ENCODE data around the gene CCDC122. TPM values are rescaled to one million over a fixed set of nuclear protein-coding genes. Genes with fewer than 3 reads are reported as not detected.

CCDC122 gene
- total RNA-seq, 1 experiment from 2014 or later = 8.6 TPM

DNA sequence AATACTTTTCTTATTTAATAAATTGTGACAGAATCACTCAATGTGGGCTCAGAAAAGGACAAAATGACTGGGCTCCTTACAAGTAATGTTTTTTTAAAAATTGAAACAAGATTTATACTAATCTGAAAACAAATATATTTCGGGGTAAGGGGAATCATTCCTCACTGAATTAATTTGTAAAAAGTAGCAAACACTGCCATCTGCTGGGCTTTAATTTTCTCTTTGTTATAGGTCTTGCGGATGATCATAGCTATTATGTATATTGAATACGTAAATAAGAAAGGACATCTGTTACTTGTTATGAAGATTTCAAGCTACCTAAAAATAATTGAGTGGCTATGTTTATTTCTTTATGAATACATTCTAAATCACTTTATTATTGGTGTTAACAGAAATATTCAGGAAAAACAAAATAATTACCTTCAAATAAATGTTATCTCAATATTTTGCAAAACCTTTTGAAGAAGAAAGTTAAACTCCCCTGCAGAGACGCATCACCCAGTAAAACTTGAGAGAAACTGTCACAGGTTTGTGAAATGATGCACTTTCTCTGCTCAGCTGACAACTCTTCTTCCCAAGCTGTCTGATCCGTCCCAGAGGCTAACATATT lies 75.0 kb downstream of the CCDC122 start:
- DNase-seq (ENCODE audit: low spot score) = peak; percentile 62

DNA sequence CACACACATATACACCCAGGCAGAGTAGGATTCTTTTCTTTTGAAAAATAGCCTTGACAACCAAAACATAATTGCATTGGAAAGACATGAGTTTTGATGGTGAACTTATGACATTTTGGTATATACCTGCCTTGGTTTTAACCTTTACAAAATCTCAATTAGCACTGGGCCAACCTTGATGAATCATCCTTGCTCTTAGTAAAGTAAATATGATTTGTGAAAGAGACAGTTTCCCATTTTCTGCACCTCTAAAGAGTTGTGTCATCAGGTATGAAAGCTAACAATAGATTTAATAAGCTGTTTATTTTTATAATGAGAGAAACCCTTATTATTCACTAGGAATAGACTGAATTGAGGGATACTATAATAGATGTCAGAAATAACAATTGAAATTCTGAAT lies 77.0 kb downstream of the CCDC122 start:
- DNase-seq (ENCODE audit: low spot score) = no peak

DNA sequence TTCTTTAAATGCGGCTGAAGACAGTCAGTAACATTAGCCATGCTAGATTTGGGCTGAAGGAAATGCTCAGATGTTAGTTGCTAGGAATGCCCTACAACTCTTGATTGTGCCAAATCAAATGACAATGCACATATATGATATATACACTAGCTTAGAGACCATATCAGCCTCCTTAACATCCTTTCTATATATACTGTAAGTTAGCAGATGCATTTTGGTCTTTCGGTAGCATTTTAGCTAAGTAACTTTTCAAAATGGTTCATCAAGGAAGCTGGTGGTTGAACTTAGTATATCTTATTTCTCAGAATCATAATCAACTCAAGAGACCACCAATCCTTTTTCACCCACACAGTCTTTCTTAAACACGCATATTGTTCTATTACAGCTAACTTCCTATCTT lies 78.7 kb downstream of the CCDC122 start:
- no peak for DNase-seq (ENCODE audit: low spot score)

DNA sequence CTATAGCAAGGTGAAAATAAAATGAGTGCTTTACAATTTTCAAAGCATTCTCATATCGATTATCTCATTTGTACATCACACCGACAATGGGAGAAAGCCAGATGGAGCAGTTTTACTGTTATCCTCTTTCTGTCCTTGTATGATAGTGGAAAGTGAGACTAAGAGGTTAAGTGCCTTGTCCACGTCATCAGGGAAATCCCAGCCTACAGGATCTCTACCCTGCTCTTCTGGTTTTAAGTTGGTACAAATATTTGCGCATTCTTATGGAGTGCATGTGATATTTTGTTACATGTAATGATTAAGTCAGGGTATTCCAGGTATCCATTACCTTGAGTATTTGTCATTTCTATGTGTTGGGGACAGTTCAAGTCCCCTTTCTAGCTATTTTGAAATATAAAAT lies 80.3 kb downstream of the CCDC122 start:
- no peak for DNase-seq (ENCODE audit: low spot score)

DNA sequence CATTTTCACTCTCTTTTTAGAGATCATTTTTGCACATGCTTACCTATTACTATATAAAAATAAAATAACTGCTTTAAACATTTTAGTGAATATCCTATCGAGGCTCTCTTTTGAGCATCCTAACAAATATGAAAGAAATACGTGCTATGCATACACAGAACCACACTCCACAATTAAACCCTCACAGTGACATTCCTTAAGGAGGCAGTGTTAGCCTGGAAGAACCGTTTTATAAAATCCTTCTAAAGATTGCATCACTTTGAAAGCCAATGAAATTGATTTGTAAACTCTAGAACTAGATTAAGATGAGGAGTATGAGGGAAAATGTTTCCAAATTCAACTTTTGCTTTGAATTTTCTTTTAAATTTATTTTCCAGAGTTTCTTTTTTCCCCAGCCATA lies 81.7 kb downstream of the CCDC122 start:
- DNase-seq (ENCODE audit: low spot score) = no peak

DNA sequence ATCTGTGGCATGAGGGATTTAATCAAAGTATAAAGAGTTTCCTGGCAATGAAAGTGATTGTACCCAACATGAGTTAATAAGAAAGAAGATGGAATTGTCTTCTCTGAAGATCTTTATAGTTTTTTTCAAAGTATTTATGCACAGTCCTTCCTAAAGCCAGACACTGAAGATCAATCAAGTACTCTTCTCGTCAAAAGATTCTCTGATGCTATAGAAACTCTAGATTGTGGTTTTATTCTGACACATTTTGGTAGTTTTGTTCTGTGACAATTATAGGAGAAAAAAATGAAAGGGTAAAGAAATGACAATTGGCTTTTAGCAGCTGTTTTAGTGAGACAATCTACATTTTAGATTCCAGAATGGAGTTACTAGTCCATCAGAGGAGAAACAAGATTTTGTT lies 82.4 kb downstream of the CCDC122 start:
- no peak for DNase-seq (ENCODE audit: low spot score)

DNA sequence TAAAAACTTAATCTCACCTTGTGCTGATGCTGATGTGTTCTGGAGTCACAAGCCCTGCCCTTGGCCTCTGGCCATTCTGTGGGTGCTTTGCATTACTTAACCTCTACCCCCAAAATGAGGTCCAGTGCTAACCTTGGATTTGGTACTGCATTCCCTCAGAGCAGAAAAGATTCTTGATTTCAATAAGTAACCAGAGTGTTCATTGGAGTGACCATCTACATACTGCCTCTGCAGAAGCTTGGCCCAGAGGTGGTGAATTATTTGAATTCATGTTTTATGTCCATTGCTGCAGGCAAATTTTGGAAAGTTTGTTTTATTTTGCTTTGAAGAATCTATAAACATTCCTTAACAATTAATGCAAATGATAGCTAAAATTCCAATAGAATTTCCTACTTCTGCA lies 85.1 kb downstream of the CCDC122 start:
- no peak for DNase-seq (ENCODE audit: low spot score)

DNA sequence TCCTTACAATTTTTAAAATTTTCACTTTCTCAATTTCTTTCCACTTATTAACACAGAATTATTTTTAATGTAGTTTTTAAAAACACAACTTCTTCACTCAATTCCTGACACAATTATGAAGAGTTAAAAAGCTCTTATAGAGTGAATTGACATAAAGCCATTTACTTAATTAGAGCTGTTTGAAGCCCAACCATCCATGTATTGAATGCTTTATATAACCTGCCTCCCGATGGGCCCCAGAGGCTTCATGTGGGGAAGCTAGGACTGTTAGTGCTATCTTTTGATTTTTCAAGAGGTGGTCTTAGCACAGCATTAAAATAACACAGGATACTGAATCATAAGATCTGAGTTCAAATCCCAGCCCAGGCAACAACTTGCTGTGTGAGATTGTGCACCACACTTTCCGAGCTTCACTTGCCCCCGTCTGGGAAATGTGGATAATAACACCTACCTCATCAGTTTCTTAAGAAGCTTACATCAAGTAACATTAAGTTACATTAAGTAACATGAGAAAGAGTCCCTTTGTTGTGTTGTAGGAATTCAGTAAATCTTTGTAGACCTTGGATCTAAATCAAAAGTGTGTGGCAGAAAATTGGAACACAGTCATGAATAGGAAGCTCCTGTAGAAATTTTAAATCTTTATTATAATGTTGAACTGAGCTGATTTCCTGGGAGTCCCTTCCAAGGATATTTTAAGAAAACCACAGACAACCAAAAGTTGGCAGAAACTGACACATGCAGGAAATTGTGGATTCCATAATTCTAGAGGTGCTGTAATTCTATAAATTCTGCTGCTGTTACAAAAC lies 87.3 kb downstream of the CCDC122 start:
- no peak for DNase-seq (ENCODE audit: low spot score)

DNA sequence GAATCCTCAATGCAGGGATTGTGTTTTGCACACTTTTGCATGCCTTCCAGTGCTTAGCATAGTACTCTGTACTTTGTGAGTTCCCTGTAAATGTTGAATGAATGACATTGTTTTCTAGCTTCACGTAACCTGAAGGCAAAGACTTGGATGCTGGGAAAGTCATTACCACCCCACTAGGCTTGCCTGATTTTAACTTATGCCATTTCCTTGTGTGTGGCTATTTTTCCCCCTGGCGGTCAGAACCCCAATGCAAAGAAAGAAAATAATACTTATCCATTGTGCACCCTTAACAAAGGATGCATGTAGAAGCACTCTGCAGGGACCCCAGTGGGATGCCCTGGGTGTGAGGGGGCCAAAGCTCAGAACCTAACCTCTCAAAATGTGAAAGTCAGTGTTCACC lies 91.5 kb downstream of the CCDC122 start:
- no peak for DNase-seq (ENCODE audit: low spot score)

DNA sequence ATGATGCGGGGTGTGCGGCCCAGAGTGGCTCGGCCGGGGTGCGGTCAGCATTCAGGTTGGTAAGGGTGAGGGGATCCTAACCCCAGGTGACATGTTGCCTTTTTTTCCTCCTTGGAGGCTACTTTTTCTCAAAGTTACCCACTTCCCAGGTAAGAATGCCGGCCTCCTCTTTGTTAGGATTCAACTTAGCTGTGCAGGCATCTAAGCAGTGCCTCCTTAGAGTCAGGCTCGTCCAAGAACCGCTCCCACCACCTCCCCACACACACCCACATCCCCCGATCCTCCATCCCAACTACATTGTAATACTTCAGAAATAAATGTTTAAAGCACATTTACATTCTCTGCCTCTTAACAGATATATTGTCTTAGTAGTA lies 92.0 kb downstream of the CCDC122 start:
- no peak for DNase-seq (ENCODE audit: low spot score)

DNA sequence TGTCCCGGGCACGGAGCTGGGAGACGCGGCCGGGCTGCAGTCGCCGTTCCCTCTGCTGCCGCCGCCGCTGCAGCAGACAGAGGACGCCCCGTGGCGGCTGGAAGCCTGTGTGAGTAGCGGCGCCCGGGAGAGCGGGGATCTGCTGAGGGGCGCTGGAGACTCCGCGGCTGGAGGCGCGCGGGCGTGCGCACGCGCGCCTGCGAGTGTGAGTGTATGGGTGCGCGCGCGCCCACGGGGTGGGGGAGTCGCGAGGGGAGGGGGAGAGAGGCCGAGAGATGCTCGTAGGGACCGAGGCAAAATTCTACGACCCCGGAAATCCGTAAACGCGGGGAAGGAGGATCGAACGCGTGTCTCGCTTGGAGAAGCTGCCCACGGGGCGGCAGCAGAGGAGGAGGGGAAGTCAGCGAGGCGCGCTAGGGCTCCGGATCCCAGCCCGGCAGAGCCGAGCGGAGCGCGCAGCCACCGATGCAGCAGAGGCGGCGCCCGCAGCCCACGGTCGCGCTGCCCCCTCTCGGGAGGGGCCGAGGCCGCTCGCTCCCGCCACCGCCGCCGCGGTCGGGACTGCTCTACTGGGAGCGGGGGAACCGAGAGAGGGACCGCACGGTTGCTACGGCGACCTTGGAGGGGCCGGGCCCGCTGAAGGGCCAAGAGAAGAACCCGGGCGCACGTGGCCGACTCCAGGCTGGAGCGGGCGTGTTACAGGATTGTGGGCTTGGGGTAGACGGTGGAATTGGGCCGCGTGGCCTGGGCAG lies 92.6 kb downstream of the CCDC122 start, which contains the start of gene ENOX1:
Gene ENOX1, minus strand, starts transcription at position 207 of the 752 bp plus-strand sequence.
- peak; percentile 23 for DNase-seq (ENCODE audit: low spot score)

DNA sequence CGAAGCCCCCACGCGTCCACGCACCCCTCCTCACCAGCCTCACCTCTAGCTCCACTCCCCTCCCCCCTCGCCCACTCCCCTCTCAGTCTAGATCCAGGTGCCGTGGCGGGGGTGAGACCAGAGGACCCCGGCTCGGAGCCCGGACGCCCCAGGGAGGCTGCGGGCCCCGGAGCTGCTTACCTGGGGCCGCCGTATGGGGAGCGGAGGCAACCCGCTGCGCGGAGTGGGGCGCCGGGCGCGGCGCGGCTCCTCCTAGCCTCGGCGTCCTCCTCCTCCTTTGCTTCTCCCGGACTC lies 93.1 kb downstream of the CCDC122 start:
- DNase-seq (ENCODE audit: low spot score) = no peak

Other genes with a start within 250 kb of the CCDC122 start
- 1.0 TPM in 1 of 2 replicates, not detected in the other for gene ENOX1, start 92.8 kb downstream of the CCDC122 start, total RNA-seq (2014; rRNA removed; shearing (Covaris generic))
- gene LACC1, start 164 bp upstream of the CCDC122 start, total RNA-seq (2014; rRNA removed; shearing (Covaris generic)) = 3.1 and 7.9 TPM in 2 replicates

Data from A172 (cell line).